RPMI7951 (cell line): Measurements from ENCODE around the gene PLEKHJ1. TPM values are rescaled to one million over a fixed set of nuclear protein-coding genes. Genes with fewer than 3 reads are reported as not detected.

Experiments used
- DNase-seq: peaks from one replicate; pipeline ENCODE4 v3.0.0-alpha.2; 2012; ENCODE audit warnings: low read depth
- total RNA-seq: library from RNA; depleted of rRNA; stranded (reverse); fragments of >200 nt; shearing (Covaris generic); gene quantifications from 2 replicates; pipeline ENCODE4 v1.2.3, GENCODE V29; 2014

PLEKHJ1 gene
- total RNA-seq, 1 experiment from 2014 or later: 60.0 TPM

GRCh38 chr19:2249010-2249866 is 13.1 kb upstream of the PLEKHJ1 start, which contains the start of gene AMH:
TSS of gene AMH (plus strand) at chr19:2249323. CDS start at chr19:2249333, 10 bp downstream.
- no peak for DNase-seq

GRCh38 chr19:2248136-2249009 is 12.2 kb upstream of the PLEKHJ1 start:
- DNase-seq: no peak

- DNase-seq: no peak
Observed at GRCh38 chr19:2247433-2248101, 11.4 kb upstream of the PLEKHJ1 start.

GRCh38 chr19:2246801-2247361 is 10.8 kb upstream of the PLEKHJ1 start:
- DNase-seq: peak; percentile 47

GRCh38 chr19:2246014-2246620 is 10.0 kb upstream of the PLEKHJ1 start:
- DNase-seq: no peak

GRCh38 chr19:2245273-2245672 is 9.1 kb upstream of the PLEKHJ1 start:
- DNase-seq: no peak

- no peak for DNase-seq
Observed at GRCh38 chr19:2244486-2244885, 8.4 kb upstream of the PLEKHJ1 start.

GRCh38 chr19:2244125-2244411 is 7.9 kb upstream of the PLEKHJ1 start:
- DNase-seq: no peak

- DNase-seq: no peak
Observed at GRCh38 chr19:2243274-2244124, 7.4 kb upstream of the PLEKHJ1 start.

- no peak for DNase-seq
Observed at GRCh38 chr19:2242816-2243215, 6.7 kb upstream of the PLEKHJ1 start.

- no peak for DNase-seq
Observed at GRCh38 chr19:2242092-2242537, 6.0 kb upstream of the PLEKHJ1 start.

- no peak for DNase-seq
Observed at GRCh38 chr19:2240881-2241760, 5.0 kb upstream of the PLEKHJ1 start.

- peak; percentile 67 for DNase-seq
Observed at GRCh38 chr19:2239771-2240770, 3.9 kb upstream of the PLEKHJ1 start.

- no peak for DNase-seq
Observed at GRCh38 chr19:2239173-2239572, 3.0 kb upstream of the PLEKHJ1 start.

GRCh38 chr19:2237869-2238153 is 1.7 kb upstream of the PLEKHJ1 start:
- DNase-seq: no peak

GRCh38 chr19:2237051-2237868 is 1.1 kb upstream of the PLEKHJ1 start:
- DNase-seq: no peak

GRCh38 chr19:2236064-2236313 is 140 bp downstream of the PLEKHJ1 start:
- no peak for DNase-seq
